MCF 10A (cell line): ENCODE data around the gene AHCYL1. TPM values are rescaled to one million over a fixed set of nuclear protein-coding genes. Genes with fewer than 3 reads are reported as not detected.

Experiments
- BruUV-seq: library from RNA; stranded (reverse); fragments of 400-500 nt; replicated peaks from 2 replicates; lab custom pipeline; 2021; lab: Mats Ljungman, UMichigan
- CTCF ChIA-PET: fragments of 300-600 bp; sonication (Branson Sonifier 250); formaldehyde crosslinking; extraction: SDS; loops from one replicate; lab custom pipeline; 2021; ENCODE audit warnings: antibody characterized with exemption, inconsistent platforms; lab: Yijun Ruan, JAX
- POLR2A ChIA-PET: fragments of 300-600, 350-650 bp; sonication (Branson Sonifier 250); formaldehyde crosslinking; extraction: SDS; loops from one replicate; lab custom pipeline; 2020; ENCODE audit warnings: antibody characterized with exemption, inconsistent platforms; lab: Yijun Ruan, JAX
- DNase-seq: peaks from one replicate; pipeline ENCODE4 v3.0.0-alpha.2; 2018; ENCODE audit not compliant: unreplicated experiment
- H3K27ac Mint-ChIP-seq: one replicate; pipeline ENCODE4 v1.8.0; 2022; ENCODE audit warnings: mild to moderate bottlenecking, low read depth, mixed read lengths; ENCODE audit not compliant: unreplicated experiment
- H3K27me3 Mint-ChIP-seq: one replicate; pipeline ENCODE4 v1.8.0; 2022; ENCODE audit warnings: mixed read lengths; ENCODE audit not compliant: insufficient read depth, unreplicated experiment
- H3K36me3 Mint-ChIP-seq: one replicate; pipeline ENCODE4 v1.8.0; 2022; ENCODE audit warnings: mild to moderate bottlenecking, moderate library complexity, mixed read lengths; ENCODE audit not compliant: insufficient read depth, unreplicated experiment
- H3K4me1 Mint-ChIP-seq: one replicate; pipeline ENCODE4 v1.8.0; 2022; ENCODE audit warnings: mixed read lengths; ENCODE audit not compliant: insufficient read depth, unreplicated experiment
- H3K4me3 Mint-ChIP-seq: one replicate; pipeline ENCODE4 v1.8.0; 2022; ENCODE audit warnings: mild to moderate bottlenecking, moderate library complexity, mixed read lengths; ENCODE audit not compliant: unreplicated experiment
- H3K9me3 Mint-ChIP-seq: one replicate; pipeline ENCODE4 v1.8.0; 2022; ENCODE audit warnings: mixed read lengths; ENCODE audit not compliant: unreplicated experiment
- CTCF ChIP-seq: fragments of 200-600 bp; IDR thresholded peaks from one replicate; pipeline ENCODE4 v1.8.0; 2022; ENCODE audit warnings: antibody characterized with exemption, mild to moderate bottlenecking; ENCODE audit not compliant: unreplicated experiment
- intact Hi-C: fragments of 100-400 bp; cut with micrococcal nuclease; formaldehyde crosslinking; loops from 2 replicates; pipeline ENCODE4 v1.14.1; 2022
- total RNA-seq: library from RNA; stranded (reverse); gene quantifications from 2 replicates; pipeline ENCODE4 v1.2.3, GENCODE V29; 2022

The AHCYL1 gene
- total RNA-seq, 1 experiment from 2014 or later, result 104 TPM

DNA sequence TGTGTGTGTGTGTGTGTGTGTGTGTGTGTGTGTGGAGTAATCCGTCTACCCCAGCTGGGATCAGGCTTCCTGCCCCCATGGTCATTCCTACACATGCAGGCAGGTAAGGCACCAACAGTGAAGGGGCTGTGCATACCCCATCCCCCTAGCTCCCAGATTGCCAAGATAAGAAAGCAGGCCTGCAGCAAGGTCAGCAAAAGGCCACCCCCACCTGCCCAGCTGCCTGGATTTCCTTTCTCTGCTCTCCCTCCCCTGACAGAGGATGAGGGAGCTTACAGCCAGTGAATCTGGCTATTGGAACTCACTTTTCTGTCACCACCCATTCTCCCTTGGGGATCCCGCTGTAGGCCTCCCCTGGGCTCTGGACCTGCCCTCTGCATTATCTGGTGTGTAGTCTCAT is 78.0 kb downstream of the AHCYL1 start:
- no TSS peak for BruUV-seq

DNA sequence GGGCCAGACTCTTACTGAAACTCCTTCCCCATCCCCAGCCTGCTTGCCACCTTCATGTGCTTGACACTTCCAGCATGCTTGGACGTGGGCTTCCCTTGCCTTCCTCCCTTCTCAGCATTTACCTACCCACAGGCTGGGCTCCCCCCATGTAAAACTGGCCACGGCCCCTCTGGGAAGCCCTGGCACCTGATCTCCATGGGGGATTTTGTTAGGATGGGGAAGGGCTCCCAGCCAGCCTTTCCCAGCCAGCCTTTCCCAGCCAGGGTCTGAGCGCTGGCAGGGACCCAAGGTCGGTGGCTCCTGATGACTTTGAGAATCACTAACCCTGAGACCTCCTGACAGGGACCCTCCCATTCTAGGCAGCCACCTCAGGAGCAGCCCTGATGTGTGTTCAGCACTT is 79.2 kb downstream of the AHCYL1 start:
- DNase-seq, result no peak
- no peak overlapping the region for H3K27ac Mint-ChIP-seq
- BruUV-seq, result no TSS peak
- H3K27me3 Mint-ChIP-seq, result no peaks in the 10 kb centered on the region
- H3K9me3 Mint-ChIP-seq, result peaks cover 7% of the 10 kb centered on the region
- POLR2A ChIA-PET, result no interaction called here
- CTCF ChIA-PET, result interaction anchor here (0.9 to 7.1 kb wide), 3 partner anchors 10 to 53 kb away, joined by 3 to 47 read pairs (median 7); no protein-coding TSS in a partner anchor
- no peak overlapping the region for H3K4me3 Mint-ChIP-seq
- peaks cover 10% of the 10 kb centered on the region for H3K36me3 Mint-ChIP-seq
- H3K4me1 Mint-ChIP-seq, result no peaks in the 10 kb centered on the region
- intact Hi-C loops, result no loop called here
- no peak for TF ChIP-seq CTCF

More for the DNA sequence above, 78.0 kb downstream of the AHCYL1 start:
- CTCF ChIA-PET, result interaction anchor here (0.6 to 7.1 kb wide), 7 partner anchors 9 to 141 kb away, joined by 3 to 47 read pairs (median 4); no protein-coding TSS in a partner anchor
- intact Hi-C loops, result no loop called here
- Mint-ChIP-seq H3K4me3 (no peak overlapping the region), H3K27me3 (no peaks in the 10 kb centered on the region), H3K9me3 (no peaks in the 10 kb centered on the region), H3K36me3 (peaks cover 18% of the 10 kb centered on the region), H3K4me1 (no peaks in the 10 kb centered on the region), H3K27ac (no peak overlapping the region)
- POLR2A ChIA-PET, result no interaction called here
- DNase-seq, result no peak
- TF ChIP-seq CTCF, result no peak

DNA sequence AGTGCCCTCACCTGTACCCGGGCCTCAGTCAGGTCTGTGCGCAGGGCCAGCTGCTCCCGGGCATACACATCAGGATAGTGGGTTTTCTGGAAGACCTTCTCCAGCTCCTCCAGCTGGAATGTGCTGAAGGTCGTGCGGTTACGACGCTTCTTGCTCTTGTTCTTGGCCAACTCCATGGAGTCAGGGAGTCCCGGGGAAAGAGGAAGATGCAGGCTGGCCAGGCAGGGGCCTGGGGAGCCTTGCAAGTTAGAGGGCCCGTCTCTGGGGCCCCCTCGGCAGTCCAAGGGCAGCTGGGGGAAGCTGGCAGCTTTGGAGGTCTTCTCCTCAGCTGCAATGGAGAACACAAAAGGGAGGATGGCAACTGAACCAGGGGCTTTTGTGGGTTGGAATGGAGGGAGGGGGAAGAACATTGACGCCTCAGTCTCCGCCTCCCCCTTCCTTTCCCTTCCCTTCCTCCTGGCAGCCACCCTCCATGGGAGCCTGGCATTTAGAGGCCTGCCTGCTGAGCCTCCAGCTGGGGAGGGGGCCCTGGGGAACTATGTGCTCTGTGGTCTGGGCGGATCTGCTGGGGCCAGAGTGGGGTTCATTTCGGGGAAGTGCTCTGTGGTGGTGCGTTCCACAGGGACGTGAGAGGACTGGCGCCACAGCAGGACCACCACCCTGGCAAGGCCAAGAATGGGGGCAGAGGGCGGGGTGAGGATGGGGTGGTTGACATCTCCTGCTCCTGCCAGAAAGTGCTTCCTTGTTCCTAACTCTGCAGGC is 80.2 kb downstream of the AHCYL1 start:
- H3K27ac Mint-ChIP-seq, result no peak overlapping the region
- intact Hi-C loops, result no loop called here
- ChIA-PET CTCF (interaction anchor here (0.8 to 7.1 kb wide), 3 partner anchors 11 to 35 kb away, joined by 3 to 47 read pairs (median 3); no protein-coding TSS in a partner anchor), POLR2A (no interaction called here)
- H3K4me1 Mint-ChIP-seq, result no peaks in the 10 kb centered on the region
- BruUV-seq, result no TSS peak
- peaks cover 8% of the 10 kb centered on the region for H3K9me3 Mint-ChIP-seq
- H3K4me3 Mint-ChIP-seq, result no peak overlapping the region
- TF ChIP-seq CTCF, result no peak
- no peaks in the 10 kb centered on the region for H3K27me3 Mint-ChIP-seq
- peaks cover 7% of the 10 kb centered on the region for H3K36me3 Mint-ChIP-seq
- DNase-seq, result no peak

GRCh38 chr1:110065841-110066240 is 81.3 kb downstream of the AHCYL1 start:
- ChIA-PET POLR2A (interaction anchor here (1.0 kb wide), 1 partner anchor 10 kb away, joined by 6 read pairs; no protein-coding TSS in a partner anchor), CTCF (interaction anchor here (0.7 to 7.1 kb wide), 8 partner anchors 8 to 604 kb away, joined by 3 to 47 read pairs (median 4); partner anchors contain the start of gene STRIP1)
- H3K27ac Mint-ChIP-seq, result no peak overlapping the region
- H3K36me3 Mint-ChIP-seq, result no peaks in the 10 kb centered on the region
- BruUV-seq, result no TSS peak
- no peaks in the 10 kb centered on the region for H3K27me3 Mint-ChIP-seq
- no peaks in the 10 kb centered on the region for H3K4me1 Mint-ChIP-seq
- peaks cover 8% of the 10 kb centered on the region for H3K9me3 Mint-ChIP-seq
- intact Hi-C loops, result no loop called here
- DNase-seq, result peak; percentile 36
- no peak for TF ChIP-seq CTCF
- H3K4me3 Mint-ChIP-seq, result no peak overlapping the region
